Bronchial epithelial cell (primary cell): ENCODE data around the gene SPO11. TPM values are rescaled to one million over a fixed set of nuclear protein-coding genes. Genes with fewer than 3 reads are reported as not detected.

Source experiments
- DNase-seq: peaks from one replicate; pipeline ENCODE4 v3.0.0-alpha.2; 2010; ENCODE audit warnings: low read depth
- FAIRE-seq: peaks from 2 replicates; lab custom pipeline; 2011; peaks lifted over from hg19 to GRCh38; lab: Jason Lieb, UNC
- H3K27me3 ChIP-seq: 2 replicates; pipeline ENCODE4 v1.5.1; 2011; ENCODE audit warnings: low read length; ENCODE audit not compliant: control insufficient read depth, insufficient read depth
- H3K36me3 ChIP-seq: 2 replicates; pipeline ENCODE4 v1.5.1; 2011; ENCODE audit warnings: low read length; ENCODE audit not compliant: control insufficient read depth, insufficient read depth
- H3K4me3 ChIP-seq: 2 replicates; pipeline ENCODE4 v1.5.1; 2011; ENCODE audit warnings: mild to moderate bottlenecking, low read depth, low read length, control low read depth
- CTCF ChIP-seq: IDR thresholded peaks from 2 replicates; pipeline ENCODE4 v1.5.1; 2011; ENCODE audit warnings: mild to moderate bottlenecking, moderate library complexity, low read length, control low read depth, inconsistent platforms; ENCODE audit not compliant: insufficient read depth, severe bottlenecking
- total RNA-seq: library from RNA; depleted of rRNA; stranded (reverse); fragments of >200 nt; gene quantifications from 2 replicates; pipeline ENCODE4 v1.2.1, GENCODE V29; 2014

The SPO11 gene
- total RNA-seq, 1 donor from 2014 or later: not detected

GRCh38 chr20:57372581-57373350 lies 43.2 kb downstream of the SPO11 start:
- Histone ChIP-seq H3K4me3 (no peak overlapping the region), H3K36me3 (peaks cover 40% of the 10 kb centered on the region), H3K27me3 (no peaks in the 10 kb centered on the region)
- TF ChIP-seq CTCF: no peak
- FAIRE-seq: no peak
- DNase-seq: no peak

GRCh38 chr20:57374343-57374930 lies 44.8 kb downstream of the SPO11 start:
- peaks cover 37% of the 10 kb centered on the region for H3K36me3 ChIP-seq
- FAIRE-seq: no peak

GRCh38 chr20:57374931-57375651 lies 45.5 kb downstream of the SPO11 start:
- peaks cover 31% of the 10 kb centered on the region for H3K36me3 ChIP-seq
- H3K4me3 ChIP-seq: no peak overlapping the region
- TF ChIP-seq CTCF: no peak
- no peaks in the 10 kb centered on the region for H3K27me3 ChIP-seq
- no peak for FAIRE-seq
- no peak for DNase-seq

More at GRCh38 chr20:57374343-57374930, 44.8 kb downstream of the SPO11 start:
- Histone ChIP-seq H3K27me3 (no peaks in the 10 kb centered on the region), H3K4me3 (no peak overlapping the region)
- no peak for TF ChIP-seq CTCF
- no peak for DNase-seq

GRCh38 chr20:57375652-57376230 lies 46.1 kb downstream of the SPO11 start:
- DNase-seq: no peak
- Histone ChIP-seq H3K27me3 (no peaks in the 10 kb centered on the region), H3K36me3 (peaks cover 27% of the 10 kb centered on the region), H3K4me3 (no peak overlapping the region)
- TF ChIP-seq CTCF: no peak
- FAIRE-seq: no peak

GRCh38 chr20:57377350-57377749 lies 47.7 kb downstream of the SPO11 start:
- Histone ChIP-seq H3K36me3 (peaks cover 24% of the 10 kb centered on the region), H3K27me3 (no peaks in the 10 kb centered on the region), H3K4me3 (no peak overlapping the region)
- FAIRE-seq (no peak), DNase-seq (no peak)
- no peak for TF ChIP-seq CTCF
